ENCODE results near the gene BEST4. TPM values are rescaled to one million over a fixed set of nuclear protein-coding genes. Genes with fewer than 3 reads are reported as not detected.

Gene BEST4
- total RNA-seq, 4 donors from 2014 or later = 0.21 to 1.0 TPM; not detected in 2

DNA sequence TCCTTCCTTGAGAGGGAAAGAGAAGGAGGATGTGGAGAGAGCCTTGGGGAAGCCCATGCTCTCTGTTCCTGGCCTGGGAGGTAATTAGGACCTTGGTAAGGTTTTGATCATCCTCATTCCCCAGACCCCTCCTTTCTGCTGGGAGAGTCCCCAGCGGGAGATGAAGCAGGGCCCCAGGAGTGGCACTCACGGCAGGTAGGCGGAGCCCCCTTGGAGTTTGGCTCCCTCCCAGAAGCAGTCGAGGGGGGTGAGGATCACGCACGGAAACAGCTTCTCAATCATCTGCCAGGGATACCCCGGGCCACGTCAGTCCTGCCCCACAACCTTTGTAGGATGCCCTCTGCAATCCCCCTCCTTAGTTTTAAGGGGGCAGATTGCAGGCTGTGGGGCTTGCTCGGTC lies 43.5 kb upstream of the BEST4 start:
- no peak for DNase-seq
- Histone ChIP-seq H3K4me1 (no peaks in the 10 kb centered on the region), H3K27ac (no peak overlapping the region), H3K9me3 (no peaks in the 10 kb centered on the region), H3K27me3 (no peaks in the 10 kb centered on the region), H3K36me3 (no peaks in the 10 kb centered on the region), H3K4me3 (no peak overlapping the region)
- intact Hi-C loops (cut with DNase I; ENCODE audit: low total_unique reads) = loop anchor here (10.0 kb wide), 1 partner anchor 47 kb away; the partner anchor contains the start of gene BEST4
- TF ChIP-seq POLR2A (IDR thresholded peaks at IDR 0.05) = no peak
- TF ChIP-seq CTCF (IDR thresholded peaks at IDR 0.05) = no peak

GRCh38 chr1:44830900-44831304 lies 42.9 kb upstream of the BEST4 start:
- TF ChIP-seq CTCF (IDR thresholded peaks at IDR 0.05) = no peak
- no peak for TF ChIP-seq POLR2A (IDR thresholded peaks at IDR 0.05)
- Histone ChIP-seq H3K9me3 (no peaks in the 10 kb centered on the region), H3K27ac (no peak overlapping the region), H3K27me3 (no peaks in the 10 kb centered on the region), H3K4me1 (no peaks in the 10 kb centered on the region), H3K4me3 (no peak overlapping the region), H3K36me3 (no peaks in the 10 kb centered on the region)
- DNase-seq = no peak
- intact Hi-C loops (cut with DNase I; ENCODE audit: low total_unique reads) = loop anchor here (10.0 kb wide), 1 partner anchor 46 kb away; the partner anchor contains the start of gene BEST4

- Histone ChIP-seq H3K27ac (no peak overlapping the region), H3K4me3 (no peak overlapping the region), H3K36me3 (no peaks in the 10 kb centered on the region), H3K9me3 (no peaks in the 10 kb centered on the region), H3K27me3 (no peaks in the 10 kb centered on the region), H3K4me1 (no peaks in the 10 kb centered on the region)
- intact Hi-C loops (cut with DNase I; ENCODE audit: low total_unique reads) = loop anchor here (10.0 kb wide), 1 partner anchor 45 kb away; the partner anchor contains the start of gene BEST4
- no peak for DNase-seq
- no peak for TF ChIP-seq CTCF (IDR thresholded peaks at IDR 0.05)
- TF ChIP-seq POLR2A (IDR thresholded peaks at IDR 0.05) = no peak
These were observed 41.8 kb upstream of the BEST4 start for GRCh38 chr1:44829506-44830384.

DNA sequence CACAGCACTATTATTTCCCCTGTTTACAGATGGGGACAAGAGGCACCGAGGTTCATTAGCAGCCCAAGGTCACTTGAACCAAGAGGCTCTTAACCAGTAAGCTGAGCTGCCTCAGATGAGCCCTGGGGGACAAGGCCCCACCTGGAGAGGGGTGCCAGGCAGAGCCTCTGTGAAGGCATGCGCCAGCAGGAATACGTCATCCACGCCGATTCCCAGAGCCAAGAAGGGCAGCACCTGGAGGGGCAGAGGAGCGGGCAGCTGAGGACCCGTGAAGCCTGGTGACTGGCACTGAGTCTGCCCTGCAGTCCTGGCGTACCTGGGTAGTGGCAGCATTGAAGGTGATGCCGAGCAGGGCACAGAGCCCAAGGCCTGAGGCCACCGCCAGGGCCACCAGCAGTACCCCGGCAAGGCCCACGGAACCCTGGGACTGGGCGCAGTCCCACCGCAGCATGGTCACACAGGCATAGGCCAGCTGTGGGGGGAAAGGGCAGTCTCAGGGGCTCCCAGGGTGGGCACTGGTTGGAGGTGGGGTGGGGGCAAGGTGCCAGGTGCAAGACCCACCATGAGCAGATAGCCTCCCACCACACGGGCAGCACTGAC lies 41.0 kb upstream of the BEST4 start:
- intact Hi-C loops (cut with DNase I; ENCODE audit: low total_unique reads) = no loop called here
- TF ChIP-seq POLR2A (IDR thresholded peaks at IDR 0.05) (no peak), CTCF (IDR thresholded peaks at IDR 0.05) (no peak)
- H3K4me1 ChIP-seq = no peaks in the 10 kb centered on the region
- no peak for DNase-seq
- H3K9me3 ChIP-seq = no peaks in the 10 kb centered on the region
- H3K36me3 ChIP-seq = no peaks in the 10 kb centered on the region
- H3K27me3 ChIP-seq = no peaks in the 10 kb centered on the region
- no peak overlapping the region for H3K27ac ChIP-seq
- no peak overlapping the region for H3K4me3 ChIP-seq
